K562 (cell line): ENCODE data around the gene FKRP.

Experiments used
- ATF3 ChIP-seq, 2 experiments: fragments of 450-650 bp in 1 of 2; sonication (generic) in 1 of 2; formaldehyde crosslinking in 1 of 2; IDR thresholded peaks in 1 of 2; conservative IDR thresholded peaks in 1 of 2; 2 replicates each; pipeline versions ENCODE4 v1.6.1 to v1.8.1; 2016 to 2023; ENCODE audit warnings: mild to moderate bottlenecking in 2 of 2, moderate library complexity in 2 of 2, inconsistent platforms in 1 of 2, missing genetic modification reagents in 1 of 2
- CCAR2 ChIP-seq: fragments of 200-400 bp; formaldehyde crosslinking; IDR thresholded peaks from 2 replicates; pipeline ENCODE4 v1.6.1; 2017; ENCODE audit warnings: mild to moderate bottlenecking, low read depth, low read length
- KDM4B ChIP-seq, 2 experiments: fragments of 450-650 bp in 1 of 2; sonication (generic) in 1 of 2; IDR thresholded peaks; 2 replicates each; pipeline ENCODE4 v1.6.1; 2016 to 2017; ENCODE audit warnings: borderline replicate concordance in 2 of 2, antibody characterized with exemption in 1 of 2, low read depth in 1 of 2, mild to moderate bottlenecking in 1 of 2
- POLR2A ChIP-seq: fragments of 450-650 bp; conservative IDR thresholded peaks from 2 replicates; pipeline ENCODE4 v1.6.1; 2016
- POLR2AphosphoS5 ChIP-seq: IDR thresholded peaks from 2 replicates; pipeline ENCODE4 v1.6.1; 2011; ENCODE audit warnings: mild to moderate bottlenecking, low read depth, low read length, moderate library complexity; ENCODE audit not compliant: control insufficient read depth, insufficient read depth
- PPARD ChIP-seq: fragments of 250-450 bp; sonication (Bioruptor Pico); IDR thresholded peaks from 2 replicates; pipeline ENCODE4 v1.8.0; 2022; ENCODE audit warnings: inconsistent platforms, mild to moderate bottlenecking, moderate library complexity
- RBM14 ChIP-seq: fragments of 200-400 bp; formaldehyde crosslinking; IDR thresholded peaks from 2 replicates; pipeline ENCODE4 v1.6.1; 2018; ENCODE audit warnings: low read depth, mild to moderate bottlenecking, low read length, moderate library complexity, borderline replicate concordance; ENCODE audit not compliant: insufficient read depth
- ZZZ3 ChIP-seq: fragments of 450-650 bp; IDR thresholded peaks from 2 replicates; pipeline ENCODE4 v1.6.1; 2016; ENCODE audit warnings: antibody characterized with exemption, mild to moderate bottlenecking, moderate library complexity

GRCh38 chr19:46737298-46737654 lies 8.6 kb upstream of the FKRP start:
- no peak for TF ChIP-seq RBM14
- no peak for TF ChIP-seq POLR2A
- TF ChIP-seq KDM4B (IDR thresholded peaks at IDR 0.05; ENCODE audit: borderline replicate concordance in 2 of 2, low read depth in 1 of 2) = no peak
- no peak for TF ChIP-seq CCAR2
- TF ChIP-seq POLR2AphosphoS5 = no peak
- TF ChIP-seq ATF3 (IDR thresholded peaks at IDR 0.05) = no peak
- TF ChIP-seq ATF3 (CRISPR knock-in tag; conservative IDR thresholded peaks at IDR 0.05) = no peak
- TF ChIP-seq ZZZ3 = no peak
- no peak for TF ChIP-seq PPARD (CRISPR knock-in tag)
